Glutamatergic neuron (in vitro differentiated cells): Measurements from ENCODE around the gene CTBP2. TPM values are rescaled to one million over a fixed set of nuclear protein-coding genes. Genes with fewer than 3 reads are reported as not detected.

Experiments used
- DNase-seq: peaks from one replicate; pipeline ENCODE4 v3.0.0; 2022
- H3K27ac Mint-ChIP-seq: one replicate; pipeline ENCODE4 v1.8.0; 2020; ENCODE audit warnings: mild to moderate bottlenecking, mixed read lengths, inconsistent platforms; ENCODE audit not compliant: unreplicated experiment
- H3K27me3 Mint-ChIP-seq: one replicate; pipeline ENCODE4 v1.8.0; 2020; ENCODE audit warnings: mild to moderate bottlenecking, moderate library complexity, mixed read lengths, inconsistent platforms; ENCODE audit not compliant: unreplicated experiment
- H3K36me3 Mint-ChIP-seq: one replicate; pipeline ENCODE4 v1.8.0; 2020; ENCODE audit warnings: mild to moderate bottlenecking, mixed read lengths, inconsistent platforms; ENCODE audit not compliant: unreplicated experiment
- H3K4me1 Mint-ChIP-seq: one replicate; pipeline ENCODE4 v1.8.0; 2020; ENCODE audit warnings: mild to moderate bottlenecking, low read depth, mixed read lengths, inconsistent platforms; ENCODE audit not compliant: unreplicated experiment
- H3K4me3 Mint-ChIP-seq: one replicate; pipeline ENCODE4 v1.8.0; 2020; ENCODE audit warnings: mild to moderate bottlenecking, mixed read lengths, inconsistent platforms; ENCODE audit not compliant: unreplicated experiment
- H3K9me3 Mint-ChIP-seq: one replicate; pipeline ENCODE4 v1.8.0; 2020; ENCODE audit warnings: mild to moderate bottlenecking, moderate library complexity, mixed read lengths, inconsistent platforms; ENCODE audit not compliant: unreplicated experiment
- CTCF ChIP-seq: fragments of 200-600 bp; sonication (generic); IDR thresholded peaks from one replicate; pipeline ENCODE4 v1.5.0; 2021; ENCODE audit not compliant: partially characterized antibody, unreplicated experiment
- total RNA-seq: library from RNA; stranded (reverse); fragmentation: NEBNext Ultra II Directional; extraction: Animal tissue kit (Norgen Biotek cat#: 25700); gene quantifications from one replicate; pipeline ENCODE4 v1.2.1, GENCODE V29; 2021; ENCODE audit not compliant: unreplicated experiment

The CTBP2 gene
- total RNA-seq, 1 donor from 2014 or later, result 174 TPM

- no peak for TF ChIP-seq CTCF
Observed at GRCh38 chr10:125205431-125205830, 45.1 kb upstream of the CTBP2 start.

DNA sequence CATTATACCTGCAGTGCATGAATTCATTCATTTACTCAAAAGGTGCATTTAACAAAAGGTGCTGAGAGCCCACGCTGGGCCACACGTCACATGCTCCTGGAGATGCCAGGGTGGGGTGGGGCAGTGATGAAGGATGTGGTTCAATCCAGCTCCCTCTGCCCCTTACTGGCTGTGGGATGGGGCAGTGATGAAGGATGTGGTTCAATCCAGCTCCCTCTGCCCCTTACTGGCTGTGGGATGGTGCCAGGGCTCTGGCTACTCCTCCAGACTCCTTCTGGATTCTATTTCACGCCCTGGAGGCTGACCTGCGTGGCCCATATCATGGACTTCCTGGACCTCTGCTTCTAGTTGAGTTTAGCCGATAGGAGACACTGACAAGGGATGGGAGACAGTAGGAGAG is 44.0 kb upstream of the CTBP2 start:
- Mint-ChIP-seq H3K27ac (no peak overlapping the region), H3K4me1 (no peaks in the 10 kb centered on the region), H3K9me3 (no peaks in the 10 kb centered on the region), H3K36me3 (no peaks in the 10 kb centered on the region), H3K27me3 (no peaks in the 10 kb centered on the region), H3K4me3 (no peak overlapping the region)
- TF ChIP-seq CTCF, result no peak
- no peak for DNase-seq

More at GRCh38 chr10:125205431-125205830, 45.1 kb upstream of the CTBP2 start:
- Mint-ChIP-seq H3K36me3 (no peaks in the 10 kb centered on the region), H3K4me1 (no peaks in the 10 kb centered on the region), H3K27me3 (no peaks in the 10 kb centered on the region), H3K4me3 (no peak overlapping the region), H3K27ac (no peak overlapping the region), H3K9me3 (no peaks in the 10 kb centered on the region)
- no peak for DNase-seq

GRCh38 chr10:125203186-125203800 is 42.9 kb upstream of the CTBP2 start:
- Mint-ChIP-seq H3K4me3 (no peak overlapping the region), H3K27ac (no peak overlapping the region), H3K36me3 (no peaks in the 10 kb centered on the region), H3K4me1 (peaks cover 5% of the 10 kb centered on the region), H3K9me3 (no peaks in the 10 kb centered on the region), H3K27me3 (peaks cover 1% of the 10 kb centered on the region)
- DNase-seq, result no peak
- TF ChIP-seq CTCF, result no peak

- no peak for TF ChIP-seq CTCF
- Mint-ChIP-seq H3K27me3 (peaks cover 2% of the 10 kb centered on the region), H3K9me3 (no peaks in the 10 kb centered on the region), H3K27ac (no peak overlapping the region), H3K4me1 (peaks cover 5% of the 10 kb centered on the region), H3K36me3 (no peaks in the 10 kb centered on the region), H3K4me3 (no peak overlapping the region)
- no peak for DNase-seq
Observed at GRCh38 chr10:125201791-125202622, 41.6 kb upstream of the CTBP2 start.

GRCh38 chr10:125201108-125201524 is 40.8 kb upstream of the CTBP2 start:
- Mint-ChIP-seq H3K4me3 (no peak overlapping the region), H3K27me3 (peaks cover 2% of the 10 kb centered on the region), H3K4me1 (peaks cover 5% of the 10 kb centered on the region), H3K9me3 (no peaks in the 10 kb centered on the region), H3K27ac (no peak overlapping the region), H3K36me3 (no peaks in the 10 kb centered on the region)
- DNase-seq, result no peak
- TF ChIP-seq CTCF, result no peak
